WTC11 (cell line): ENCODE data around the gene ISG20. TPM values are rescaled to one million over a fixed set of nuclear protein-coding genes. Genes with fewer than 3 reads are reported as not detected.

ENCODE experiments used
- ATAC-seq: fragments of 200-7000 bp; cut with Tn5 transposase; 2 replicates; pipeline ENCODE4 v1.10.0; 2021; ENCODE audit warnings: mild to moderate bottlenecking, moderate library complexity
- CTCF ChIA-PET: fragments of 300-600 bp; sonication (Branson Sonifier 250); formaldehyde crosslinking; loops from one replicate; lab custom pipeline; 2021; ENCODE audit warnings: antibody characterized with exemption; lab: Charles Lee
- POLR2A ChIA-PET: fragments of 350-600 bp; sonication (Branson Sonifier 250); formaldehyde crosslinking; loops from one replicate; lab custom pipeline; 2021; ENCODE audit warnings: antibody characterized with exemption; lab: Charles Lee
- DNase-seq: peaks from one replicate; pipeline ENCODE4 v3.0.0; 2021; ENCODE audit warnings: low spot score
- H3K27ac Mint-ChIP-seq: 2 replicates; pipeline ENCODE4 v1.8.0; 2021; ENCODE audit warnings: mixed read lengths
- H3K27me3 Mint-ChIP-seq: 2 replicates; pipeline ENCODE4 v1.8.0; 2021; ENCODE audit warnings: low read depth, mild to moderate bottlenecking, moderate library complexity, mixed read lengths
- H3K36me3 Mint-ChIP-seq: 2 replicates; pipeline ENCODE4 v1.8.0; 2021; ENCODE audit warnings: mixed read lengths
- H3K4me1 Mint-ChIP-seq: 2 replicates; pipeline ENCODE4 v1.8.0; 2022; ENCODE audit warnings: mixed read lengths
- H3K4me3 Mint-ChIP-seq: 2 replicates; pipeline ENCODE4 v1.8.0; 2021; ENCODE audit warnings: mild to moderate bottlenecking, moderate library complexity, mixed read lengths
- H3K9me3 Mint-ChIP-seq: 2 replicates; pipeline ENCODE4 v1.8.0; 2021; ENCODE audit warnings: mixed read lengths
- CREM ChIP-seq: sonication (generic); formaldehyde crosslinking; IDR thresholded peaks from 2 replicates; pipeline ENCODE4 v1.8.1; 2022; ENCODE audit warnings: mild to moderate bottlenecking, missing genetic modification reagents, moderate library complexity
- ELF4 ChIP-seq: sonication (generic); formaldehyde crosslinking; IDR thresholded peaks from 2 replicates; pipeline ENCODE4 v1.8.1; 2022; ENCODE audit warnings: low read depth, mild to moderate bottlenecking, moderate library complexity, missing genetic modification reagents
- GTF2I ChIP-seq: fragments of 250-450 bp; sonication (Bioruptor Pico); conservative IDR thresholded peaks from 2 replicates; pipeline ENCODE4 v1.4.0; 2021; ENCODE audit warnings: mild to moderate bottlenecking
- JAZF1 ChIP-seq: fragments of 250-450 bp; sonication (Bioruptor Pico); IDR thresholded peaks from 2 replicates; pipeline ENCODE4 v1.9.0; 2021; ENCODE audit warnings: moderate library complexity, mild to moderate bottlenecking, inconsistent platforms
- RORB ChIP-seq: fragments of 250-450 bp; sonication (Bioruptor Pico); IDR thresholded peaks from 2 replicates; pipeline ENCODE4 v1.9.0; 2021; ENCODE audit warnings: mild to moderate bottlenecking
- SMAD3 ChIP-seq: sonication (generic); formaldehyde crosslinking; IDR thresholded peaks from 2 replicates; pipeline ENCODE4 v1.8.0; 2022; ENCODE audit warnings: missing genetic modification reagents, mild to moderate bottlenecking, borderline replicate concordance
- SMAD4 ChIP-seq: sonication (generic); formaldehyde crosslinking; IDR thresholded peaks from 2 replicates; pipeline ENCODE4 v1.8.0; 2022; ENCODE audit warnings: mild to moderate bottlenecking, missing genetic modification reagents
- TEAD4 ChIP-seq: sonication (generic); formaldehyde crosslinking; IDR thresholded peaks from 2 replicates; pipeline ENCODE4 v1.8.0; 2022; ENCODE audit warnings: mild to moderate bottlenecking, missing genetic modification reagents
- TP53 ChIP-seq: sonication (generic); formaldehyde crosslinking; IDR thresholded peaks from 2 replicates; pipeline ENCODE4 v1.8.1; 2023; ENCODE audit warnings: mild to moderate bottlenecking, missing genetic modification reagents
- ZNF219 ChIP-seq: sonication (generic); formaldehyde crosslinking; IDR thresholded peaks from 2 replicates; pipeline ENCODE4 v1.8.0; 2023; ENCODE audit warnings: missing genetic modification reagents, mild to moderate bottlenecking, borderline replicate concordance
- total RNA-seq: library from RNA; stranded (reverse); gene quantifications from 3 replicates; pipeline ENCODE4 v1.2.3, GENCODE V29; 2021
- TF ChIP-seq, protein P1 (sequence below): fragments of 250-450 bp; sonication (Bioruptor Pico); IDR thresholded peaks from 2 replicates; pipeline ENCODE4 v1.8.0; 2021; ENCODE audit warnings: mild to moderate bottlenecking
- TF ChIP-seq, protein P2 (sequence below): fragments of 200-600 bp; IDR thresholded peaks from 2 replicates; pipeline ENCODE4 v1.8.0; 2022; ENCODE audit warnings: antibody characterized with exemption
- TF ChIP-seq, protein P3 (sequence below): sonication (generic); formaldehyde crosslinking; IDR thresholded peaks from 2 replicates; pipeline ENCODE4 v1.8.0; 2022; ENCODE audit warnings: mild to moderate bottlenecking, missing genetic modification reagents
- TF ChIP-seq, protein P4 (sequence below): sonication (generic); formaldehyde crosslinking; IDR thresholded peaks from 2 replicates; pipeline ENCODE4 v1.8.1; 2022; ENCODE audit warnings: low read depth, missing genetic modification reagents, borderline replicate concordance
- TF ChIP-seq, protein P5 (sequence below): sonication (generic); formaldehyde crosslinking; IDR thresholded peaks from 2 replicates; pipeline ENCODE4 v1.8.1; 2023; ENCODE audit warnings: mild to moderate bottlenecking, missing genetic modification reagents
- TF ChIP-seq, protein P6 (sequence below): sonication (generic); formaldehyde crosslinking; IDR thresholded peaks from 2 replicates; pipeline ENCODE4 v1.8.0; 2022; ENCODE audit warnings: missing genetic modification reagents

ISG20 gene
- total RNA-seq, 1 experiment from 2014 or later = 5.6 TPM

DNA sequence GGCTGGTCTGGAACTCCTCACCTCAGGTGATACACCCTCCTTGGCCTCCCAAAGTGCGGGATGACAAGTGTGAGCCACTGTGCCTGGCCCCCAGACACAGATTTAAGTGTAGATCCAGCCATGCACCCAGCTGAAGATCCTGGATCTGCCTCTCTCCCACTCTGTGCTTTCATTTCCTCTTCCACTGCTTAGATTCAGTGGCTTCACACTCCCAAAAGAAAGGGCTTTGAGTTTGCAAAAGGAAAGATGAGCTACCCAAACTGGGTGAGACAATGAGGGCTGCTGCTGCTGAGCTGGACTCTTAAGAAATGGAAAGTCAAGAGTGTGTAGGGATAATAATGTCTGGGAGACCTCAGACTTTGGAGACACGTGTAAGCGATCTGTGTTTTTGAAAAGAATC is 45.5 kb downstream of the ISG20 start (continued):
- TF ChIP-seq, protein P1, sequence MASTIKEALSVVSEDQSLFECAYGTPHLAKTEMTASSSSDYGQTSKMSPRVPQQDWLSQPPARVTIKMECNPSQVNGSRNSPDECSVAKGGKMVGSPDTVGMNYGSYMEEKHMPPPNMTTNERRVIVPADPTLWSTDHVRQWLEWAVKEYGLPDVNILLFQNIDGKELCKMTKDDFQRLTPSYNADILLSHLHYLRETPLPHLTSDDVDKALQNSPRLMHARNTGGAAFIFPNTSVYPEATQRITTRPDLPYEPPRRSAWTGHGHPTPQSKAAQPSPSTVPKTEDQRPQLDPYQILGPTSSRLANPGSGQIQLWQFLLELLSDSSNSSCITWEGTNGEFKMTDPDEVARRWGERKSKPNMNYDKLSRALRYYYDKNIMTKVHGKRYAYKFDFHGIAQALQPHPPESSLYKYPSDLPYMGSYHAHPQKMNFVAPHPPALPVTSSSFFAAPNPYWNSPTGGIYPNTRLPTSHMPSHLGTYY (CRISPR knock-in tag) = no peak
- TF ChIP-seq, protein P2, sequence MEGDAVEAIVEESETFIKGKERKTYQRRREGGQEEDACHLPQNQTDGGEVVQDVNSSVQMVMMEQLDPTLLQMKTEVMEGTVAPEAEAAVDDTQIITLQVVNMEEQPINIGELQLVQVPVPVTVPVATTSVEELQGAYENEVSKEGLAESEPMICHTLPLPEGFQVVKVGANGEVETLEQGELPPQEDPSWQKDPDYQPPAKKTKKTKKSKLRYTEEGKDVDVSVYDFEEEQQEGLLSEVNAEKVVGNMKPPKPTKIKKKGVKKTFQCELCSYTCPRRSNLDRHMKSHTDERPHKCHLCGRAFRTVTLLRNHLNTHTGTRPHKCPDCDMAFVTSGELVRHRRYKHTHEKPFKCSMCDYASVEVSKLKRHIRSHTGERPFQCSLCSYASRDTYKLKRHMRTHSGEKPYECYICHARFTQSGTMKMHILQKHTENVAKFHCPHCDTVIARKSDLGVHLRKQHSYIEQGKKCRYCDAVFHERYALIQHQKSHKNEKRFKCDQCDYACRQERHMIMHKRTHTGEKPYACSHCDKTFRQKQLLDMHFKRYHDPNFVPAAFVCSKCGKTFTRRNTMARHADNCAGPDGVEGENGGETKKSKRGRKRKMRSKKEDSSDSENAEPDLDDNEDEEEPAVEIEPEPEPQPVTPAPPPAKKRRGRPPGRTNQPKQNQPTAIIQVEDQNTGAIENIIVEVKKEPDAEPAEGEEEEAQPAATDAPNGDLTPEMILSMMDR = no peak
- TF ChIP-seq ZNF219 (CRISPR knock-in tag) (no peak), TP53 (CRISPR knock-in tag) (no peak), SMAD3 (CRISPR knock-in tag) (no peak), TEAD4 (CRISPR knock-in tag) (no peak), SMAD4 (CRISPR knock-in tag) (no peak), JAZF1 (CRISPR knock-in tag) (no peak), ELF4 (CRISPR knock-in tag) (no peak), RORB (no peak)
- TF ChIP-seq, protein P3, sequence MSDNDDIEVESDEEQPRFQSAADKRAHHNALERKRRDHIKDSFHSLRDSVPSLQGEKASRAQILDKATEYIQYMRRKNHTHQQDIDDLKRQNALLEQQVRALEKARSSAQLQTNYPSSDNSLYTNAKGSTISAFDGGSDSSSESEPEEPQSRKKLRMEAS = no peak
- TF ChIP-seq, protein P4, sequence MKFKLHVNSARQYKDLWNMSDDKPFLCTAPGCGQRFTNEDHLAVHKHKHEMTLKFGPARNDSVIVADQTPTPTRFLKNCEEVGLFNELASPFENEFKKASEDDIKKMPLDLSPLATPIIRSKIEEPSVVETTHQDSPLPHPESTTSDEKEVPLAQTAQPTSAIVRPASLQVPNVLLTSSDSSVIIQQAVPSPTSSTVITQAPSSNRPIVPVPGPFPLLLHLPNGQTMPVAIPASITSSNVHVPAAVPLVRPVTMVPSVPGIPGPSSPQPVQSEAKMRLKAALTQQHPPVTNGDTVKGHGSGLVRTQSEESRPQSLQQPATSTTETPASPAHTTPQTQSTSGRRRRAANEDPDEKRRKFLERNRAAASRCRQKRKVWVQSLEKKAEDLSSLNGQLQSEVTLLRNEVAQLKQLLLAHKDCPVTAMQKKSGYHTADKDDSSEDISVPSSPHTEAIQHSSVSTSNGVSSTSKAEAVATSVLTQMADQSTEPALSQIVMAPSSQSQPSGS (CRISPR knock-in tag) = no peak
- TF ChIP-seq, protein P5, sequence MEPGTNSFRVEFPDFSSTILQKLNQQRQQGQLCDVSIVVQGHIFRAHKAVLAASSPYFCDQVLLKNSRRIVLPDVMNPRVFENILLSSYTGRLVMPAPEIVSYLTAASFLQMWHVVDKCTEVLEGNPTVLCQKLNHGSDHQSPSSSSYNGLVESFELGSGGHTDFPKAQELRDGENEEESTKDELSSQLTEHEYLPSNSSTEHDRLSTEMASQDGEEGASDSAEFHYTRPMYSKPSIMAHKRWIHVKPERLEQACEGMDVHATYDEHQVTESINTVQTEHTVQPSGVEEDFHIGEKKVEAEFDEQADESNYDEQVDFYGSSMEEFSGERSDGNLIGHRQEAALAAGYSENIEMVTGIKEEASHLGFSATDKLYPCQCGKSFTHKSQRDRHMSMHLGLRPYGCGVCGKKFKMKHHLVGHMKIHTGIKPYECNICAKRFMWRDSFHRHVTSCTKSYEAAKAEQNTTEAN (CRISPR knock-in tag) = no peak
- TF ChIP-seq, protein P6, sequence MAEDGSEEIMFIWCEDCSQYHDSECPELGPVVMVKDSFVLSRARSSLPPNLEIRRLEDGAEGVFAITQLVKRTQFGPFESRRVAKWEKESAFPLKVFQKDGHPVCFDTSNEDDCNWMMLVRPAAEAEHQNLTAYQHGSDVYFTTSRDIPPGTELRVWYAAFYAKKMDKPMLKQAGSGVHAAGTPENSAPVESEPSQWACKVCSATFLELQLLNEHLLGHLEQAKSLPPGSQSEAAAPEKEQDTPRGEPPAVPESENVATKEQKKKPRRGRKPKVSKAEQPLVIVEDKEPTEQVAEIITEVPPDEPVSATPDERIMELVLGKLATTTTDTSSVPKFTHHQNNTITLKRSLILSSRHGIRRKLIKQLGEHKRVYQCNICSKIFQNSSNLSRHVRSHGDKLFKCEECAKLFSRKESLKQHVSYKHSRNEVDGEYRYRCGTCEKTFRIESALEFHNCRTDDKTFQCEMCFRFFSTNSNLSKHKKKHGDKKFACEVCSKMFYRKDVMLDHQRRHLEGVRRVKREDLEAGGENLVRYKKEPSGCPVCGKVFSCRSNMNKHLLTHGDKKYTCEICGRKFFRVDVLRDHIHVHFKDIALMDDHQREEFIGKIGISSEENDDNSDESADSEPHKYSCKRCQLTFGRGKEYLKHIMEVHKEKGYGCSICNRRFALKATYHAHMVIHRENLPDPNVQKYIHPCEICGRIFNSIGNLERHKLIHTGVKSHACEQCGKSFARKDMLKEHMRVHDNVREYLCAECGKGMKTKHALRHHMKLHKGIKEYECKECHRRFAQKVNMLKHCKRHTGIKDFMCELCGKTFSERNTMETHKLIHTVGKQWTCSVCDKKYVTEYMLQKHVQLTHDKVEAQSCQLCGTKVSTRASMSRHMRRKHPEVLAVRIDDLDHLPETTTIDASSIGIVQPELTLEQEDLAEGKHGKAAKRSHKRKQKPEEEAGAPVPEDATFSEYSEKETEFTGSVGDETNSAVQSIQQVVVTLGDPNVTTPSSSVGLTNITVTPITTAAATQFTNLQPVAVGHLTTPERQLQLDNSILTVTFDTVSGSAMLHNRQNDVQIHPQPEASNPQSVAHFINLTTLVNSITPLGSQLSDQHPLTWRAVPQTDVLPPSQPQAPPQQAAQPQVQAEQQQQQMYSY (CRISPR knock-in tag) = no peak

DNA sequence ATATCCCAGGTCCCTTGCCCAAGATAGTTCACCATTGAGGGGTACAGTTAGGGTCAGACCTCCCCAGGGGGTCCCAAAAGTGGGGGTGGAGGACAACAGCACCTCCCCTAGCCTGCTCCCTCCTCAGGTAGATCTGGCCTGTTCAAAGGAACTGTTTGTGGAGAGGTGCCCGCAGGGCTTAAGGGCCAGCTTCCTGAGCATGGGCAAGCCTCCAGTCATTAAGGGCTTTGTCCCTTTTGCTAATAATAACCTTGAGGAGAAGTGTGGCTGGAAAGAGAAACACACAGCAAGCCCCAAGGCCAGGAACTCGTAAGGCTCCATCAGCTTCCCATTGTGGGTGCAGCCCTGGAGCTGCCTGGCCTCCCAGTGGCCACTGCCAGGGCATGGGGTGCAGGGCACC is 47.4 kb downstream of the ISG20 start:
- DNase-seq = no peak
- POLR2A ChIA-PET = interaction anchor here (0.6 kb wide), 1 partner anchor 103 kb away, joined by 4 read pairs; no protein-coding TSS in a partner anchor
- no peak for TF ChIP-seq CREM (CRISPR knock-in tag)
- no peak for TF ChIP-seq GTF2I (CRISPR knock-in tag)
- ATAC-seq = no peak
- CTCF ChIA-PET = interaction anchor here (1.6 to 1.8 kb wide), 2 partner anchors 21 to 29 kb away, joined by 3 to 4 read pairs; no protein-coding TSS in a partner anchor
- Mint-ChIP-seq H3K4me1 (no peaks in the 10 kb centered on the region), H3K4me3 (no peak overlapping the region), H3K27ac (no peak overlapping the region), H3K27me3 (peaks cover 19% of the 10 kb centered on the region), H3K36me3 (peaks cover 8% of the 10 kb centered on the region; the same call in 1 of the 2 replicates), H3K9me3 (peaks cover 25% of the 10 kb centered on the region)
